Body of pancreas (tissue), 4 donors: Measurements from ENCODE around the gene SYN1.

ENCODE experiments used
- POLR2A ChIP-seq, 3 donors: fragments of 450-650 bp; IDR thresholded peaks; one replicate each; pipeline ENCODE4 v1.6.1; 2016; ENCODE audit warnings: antibody characterized with exemption in 3 of 3, mild to moderate bottlenecking in 2 of 3
- TF ChIP-seq, protein P1 (sequence below), 7 experiments: fragments of 450-650 bp in 4 of 7; fragments of 200-600 bp in 3 of 7; sonication (generic) in 3 of 7; IDR thresholded peaks; one replicate each; pipeline ENCODE4 v1.5.1; 2016 to 2019; ENCODE audit warnings: antibody characterized with exemption in 7 of 7

DNA sequence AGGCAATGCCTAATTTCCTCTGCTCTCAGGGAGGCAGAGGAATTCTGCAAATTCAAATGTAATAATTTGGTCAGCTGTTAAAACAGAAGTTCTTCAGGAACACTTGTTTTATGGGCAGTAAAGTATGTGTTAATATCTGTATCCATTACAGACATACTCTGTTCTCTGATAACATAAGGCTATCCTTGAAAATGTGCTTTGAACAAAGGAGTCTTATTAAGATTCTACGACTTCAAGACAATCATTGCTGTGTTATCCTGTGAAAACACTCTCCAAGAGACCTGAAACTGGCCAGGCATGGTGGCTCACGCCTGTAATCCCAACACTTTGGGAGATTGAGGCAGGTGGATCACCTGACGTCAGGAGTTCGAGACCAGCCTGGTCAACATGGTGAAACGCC, 12.0 kb upstream of the SYN1 start:
- TF ChIP-seq, protein P1, sequence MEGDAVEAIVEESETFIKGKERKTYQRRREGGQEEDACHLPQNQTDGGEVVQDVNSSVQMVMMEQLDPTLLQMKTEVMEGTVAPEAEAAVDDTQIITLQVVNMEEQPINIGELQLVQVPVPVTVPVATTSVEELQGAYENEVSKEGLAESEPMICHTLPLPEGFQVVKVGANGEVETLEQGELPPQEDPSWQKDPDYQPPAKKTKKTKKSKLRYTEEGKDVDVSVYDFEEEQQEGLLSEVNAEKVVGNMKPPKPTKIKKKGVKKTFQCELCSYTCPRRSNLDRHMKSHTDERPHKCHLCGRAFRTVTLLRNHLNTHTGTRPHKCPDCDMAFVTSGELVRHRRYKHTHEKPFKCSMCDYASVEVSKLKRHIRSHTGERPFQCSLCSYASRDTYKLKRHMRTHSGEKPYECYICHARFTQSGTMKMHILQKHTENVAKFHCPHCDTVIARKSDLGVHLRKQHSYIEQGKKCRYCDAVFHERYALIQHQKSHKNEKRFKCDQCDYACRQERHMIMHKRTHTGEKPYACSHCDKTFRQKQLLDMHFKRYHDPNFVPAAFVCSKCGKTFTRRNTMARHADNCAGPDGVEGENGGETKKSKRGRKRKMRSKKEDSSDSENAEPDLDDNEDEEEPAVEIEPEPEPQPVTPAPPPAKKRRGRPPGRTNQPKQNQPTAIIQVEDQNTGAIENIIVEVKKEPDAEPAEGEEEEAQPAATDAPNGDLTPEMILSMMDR (IDR thresholded peaks at IDR 0.05) = no peak
- no peak for TF ChIP-seq POLR2A (IDR thresholded peaks at IDR 0.05)
